ENCODE data around the gene DDR2.

DNA sequence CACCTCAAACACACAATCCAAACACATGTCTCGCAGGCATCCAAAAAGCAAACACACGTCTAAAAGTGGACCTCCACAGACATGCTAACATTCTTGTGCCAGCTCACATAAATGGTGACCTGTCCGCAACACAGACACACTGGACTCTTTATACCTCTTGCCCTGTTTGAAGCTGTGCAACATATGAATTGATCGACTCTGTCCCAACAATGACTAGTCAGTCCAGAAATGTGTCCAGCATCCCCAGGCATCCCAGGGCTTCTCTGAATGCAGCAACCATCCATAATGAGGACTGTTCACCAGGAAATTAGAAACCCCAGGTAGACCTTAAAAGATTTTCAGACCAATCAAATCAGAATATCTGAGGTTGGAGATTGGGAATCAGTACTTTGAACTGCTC lies 3.2 kb downstream of the DDR2 start:
- TF ChIP-seq, protein P1, sequence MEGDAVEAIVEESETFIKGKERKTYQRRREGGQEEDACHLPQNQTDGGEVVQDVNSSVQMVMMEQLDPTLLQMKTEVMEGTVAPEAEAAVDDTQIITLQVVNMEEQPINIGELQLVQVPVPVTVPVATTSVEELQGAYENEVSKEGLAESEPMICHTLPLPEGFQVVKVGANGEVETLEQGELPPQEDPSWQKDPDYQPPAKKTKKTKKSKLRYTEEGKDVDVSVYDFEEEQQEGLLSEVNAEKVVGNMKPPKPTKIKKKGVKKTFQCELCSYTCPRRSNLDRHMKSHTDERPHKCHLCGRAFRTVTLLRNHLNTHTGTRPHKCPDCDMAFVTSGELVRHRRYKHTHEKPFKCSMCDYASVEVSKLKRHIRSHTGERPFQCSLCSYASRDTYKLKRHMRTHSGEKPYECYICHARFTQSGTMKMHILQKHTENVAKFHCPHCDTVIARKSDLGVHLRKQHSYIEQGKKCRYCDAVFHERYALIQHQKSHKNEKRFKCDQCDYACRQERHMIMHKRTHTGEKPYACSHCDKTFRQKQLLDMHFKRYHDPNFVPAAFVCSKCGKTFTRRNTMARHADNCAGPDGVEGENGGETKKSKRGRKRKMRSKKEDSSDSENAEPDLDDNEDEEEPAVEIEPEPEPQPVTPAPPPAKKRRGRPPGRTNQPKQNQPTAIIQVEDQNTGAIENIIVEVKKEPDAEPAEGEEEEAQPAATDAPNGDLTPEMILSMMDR (conservative IDR thresholded peaks at IDR 0.05; ENCODE audit: low read depth, low read length): no peak
- no peak for TF ChIP-seq EZH2phosphoT487 (IDR thresholded peaks at IDR 0.05; ENCODE audit: borderline replicate concordance, low read length)
- TF ChIP-seq EZH2 (IDR thresholded peaks at IDR 0.05; ENCODE audit: low read length, unreplicated experiment): no peak

Data from PC-3 (cell line).